HG02938 (cell line): Measurements from ENCODE around the gene TRPC6.

ENCODE experiments used
- ATAC-seq: cut with Tn5 transposase; IDR thresholded peaks from one replicate; pipeline ENCODE4 v1.9.1; 2021; ENCODE audit warnings: mild to moderate bottlenecking, moderate library complexity; ENCODE audit not compliant: unreplicated experiment

Gene TRPC6

DNA sequence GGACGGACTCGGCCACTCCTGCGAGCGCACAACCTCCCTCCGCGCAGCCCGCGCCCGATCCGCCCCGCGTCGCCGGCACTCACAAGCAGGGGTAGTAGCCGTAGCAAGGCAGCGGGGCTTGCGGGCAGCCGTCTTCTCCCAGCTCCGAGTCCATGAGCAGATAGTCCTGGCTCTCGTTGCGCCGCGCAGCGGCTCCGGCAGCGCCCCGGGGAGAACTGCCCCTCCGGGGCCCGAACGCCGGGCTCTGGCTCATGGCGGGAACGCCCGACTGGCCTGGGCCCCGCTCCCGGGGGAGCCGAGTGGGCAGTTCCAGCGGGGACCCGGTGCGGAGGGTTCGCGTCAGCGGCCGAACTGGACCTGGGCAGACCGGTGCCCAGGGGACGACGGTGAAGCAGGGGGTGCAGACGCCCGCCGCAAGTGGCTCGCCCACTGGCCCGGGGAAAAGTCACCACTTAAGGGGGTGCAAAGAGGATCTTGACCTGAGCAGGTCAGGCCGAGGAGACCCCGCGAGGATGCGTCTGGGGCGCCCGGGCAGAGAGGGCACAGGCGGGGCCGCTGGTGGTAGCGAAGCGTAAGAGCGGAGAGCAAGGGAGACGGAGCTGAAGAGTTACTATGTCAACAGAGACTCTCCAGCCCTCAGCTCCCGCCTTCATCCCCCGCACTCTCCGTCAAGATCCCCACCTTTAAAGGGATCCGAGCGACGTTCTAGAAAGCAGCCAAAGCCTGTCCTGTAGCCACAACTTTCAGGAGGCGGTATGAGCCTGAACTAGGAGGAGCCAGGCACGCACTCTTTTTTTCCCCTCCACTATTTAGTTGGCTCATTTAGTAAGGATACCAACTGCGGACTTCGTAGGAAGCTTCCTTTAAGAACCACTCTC lies at the start of gene TRPC6:
TSS of gene TRPC6 (minus strand) at position 757 of the 878 bp plus-strand sequence. CDS start at position 253, 504 bp downstream.
- no peak for ATAC-seq

DNA sequence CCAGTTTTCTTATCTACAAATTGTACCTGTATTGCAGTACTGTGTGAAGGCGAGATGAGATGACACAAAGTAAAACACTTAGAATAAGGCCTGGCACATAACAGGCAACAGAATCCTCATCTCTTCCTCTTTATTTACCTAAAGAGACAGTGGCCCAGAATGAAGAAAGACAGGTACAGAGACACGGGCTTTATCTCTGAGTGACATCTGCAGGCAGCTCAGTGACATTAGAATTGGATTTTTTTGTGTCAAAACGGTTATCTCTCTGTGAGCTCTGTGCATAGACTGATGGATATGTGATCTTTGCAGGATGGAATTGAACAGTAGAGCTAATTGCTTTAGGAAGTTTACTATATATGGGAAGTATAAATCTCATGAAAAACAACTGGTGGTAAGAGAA lies 36.2 kb upstream of the TRPC6 start:
- no peak for ATAC-seq

- ATAC-seq: no peak
Observed at GRCh38 chr11:101618709-101619108, 34.9 kb upstream of the TRPC6 start.

GRCh38 chr11:101617735-101618332 lies 34.0 kb upstream of the TRPC6 start:
- ATAC-seq: no peak

GRCh38 chr11:101612481-101612880 lies 28.7 kb upstream of the TRPC6 start:
- no peak for ATAC-seq

GRCh38 chr11:101600924-101601323 lies 17.1 kb upstream of the TRPC6 start:
- ATAC-seq: no peak

DNA sequence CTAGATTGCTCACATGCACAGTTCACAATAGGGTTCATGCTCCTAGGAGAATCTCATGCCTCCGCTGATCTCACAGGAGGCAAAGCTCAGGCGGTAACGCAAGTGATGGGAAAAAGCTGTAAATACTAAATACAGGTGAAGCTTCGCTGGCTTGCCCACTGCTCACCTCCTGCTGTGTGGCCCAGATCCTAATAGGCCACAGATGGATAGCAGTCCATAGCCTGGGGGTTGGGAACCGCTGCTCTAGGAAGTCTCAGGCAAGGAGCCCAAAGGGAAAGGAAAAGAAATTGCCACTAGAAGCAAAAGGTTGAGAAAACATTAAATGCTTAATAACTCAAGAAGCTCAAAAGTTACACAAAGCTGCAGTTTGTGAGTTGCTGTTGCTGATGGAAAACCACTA lies 3.2 kb upstream of the TRPC6 start:
- ATAC-seq: no peak

GRCh38 chr11:101584655-101585054 lies 848 bp upstream of the TRPC6 start:
- ATAC-seq: no peak

DNA sequence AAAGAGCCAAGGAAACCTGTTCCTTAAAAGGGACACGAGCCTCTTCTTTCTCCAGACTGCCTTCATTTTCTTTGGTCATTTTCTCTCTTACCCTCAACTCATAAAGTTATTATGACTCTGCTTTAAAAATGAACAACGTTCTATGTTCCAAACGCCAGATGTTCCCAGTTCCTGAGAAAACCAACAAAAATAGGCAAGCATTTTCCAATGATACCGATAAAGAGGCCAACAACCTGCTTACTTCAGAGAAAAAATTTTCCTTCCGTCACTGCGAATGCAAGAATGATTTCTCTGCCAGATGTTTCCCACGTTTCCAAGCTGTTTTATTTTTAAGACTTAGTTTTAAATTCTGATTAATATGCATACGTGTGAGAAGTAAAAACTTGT lies 315 bp upstream of the TRPC6 start:
- no peak for ATAC-seq

DNA sequence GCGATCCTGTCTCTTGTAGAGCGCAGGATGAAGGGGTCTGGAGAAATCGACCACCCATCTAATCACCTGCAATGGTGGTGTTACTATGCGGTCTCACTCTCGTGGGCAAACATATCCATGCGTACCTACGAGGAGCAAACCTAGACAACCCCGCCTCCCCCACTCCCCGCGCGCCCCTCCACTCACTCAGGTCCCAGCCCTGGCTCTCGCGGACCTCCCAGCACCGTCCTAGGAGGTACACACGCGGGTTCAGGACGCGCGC lies 887 bp downstream of the TRPC6 start:
- ATAC-seq: no peak

- no peak for ATAC-seq
Observed at GRCh38 chr11:101582236-101582988, 1.4 kb downstream of the TRPC6 start.

- ATAC-seq: no peak
Observed at GRCh38 chr11:101577461-101577860, 6.3 kb downstream of the TRPC6 start.

GRCh38 chr11:101576456-101576855 lies 7.4 kb downstream of the TRPC6 start:
- ATAC-seq: no peak

- no peak for ATAC-seq
Observed at GRCh38 chr11:101574886-101575285, 8.9 kb downstream of the TRPC6 start.

- no peak for ATAC-seq
Observed at GRCh38 chr11:101567071-101567470, 16.7 kb downstream of the TRPC6 start.

- ATAC-seq: no peak
Observed at GRCh38 chr11:101566626-101567025, 17.2 kb downstream of the TRPC6 start.

DNA sequence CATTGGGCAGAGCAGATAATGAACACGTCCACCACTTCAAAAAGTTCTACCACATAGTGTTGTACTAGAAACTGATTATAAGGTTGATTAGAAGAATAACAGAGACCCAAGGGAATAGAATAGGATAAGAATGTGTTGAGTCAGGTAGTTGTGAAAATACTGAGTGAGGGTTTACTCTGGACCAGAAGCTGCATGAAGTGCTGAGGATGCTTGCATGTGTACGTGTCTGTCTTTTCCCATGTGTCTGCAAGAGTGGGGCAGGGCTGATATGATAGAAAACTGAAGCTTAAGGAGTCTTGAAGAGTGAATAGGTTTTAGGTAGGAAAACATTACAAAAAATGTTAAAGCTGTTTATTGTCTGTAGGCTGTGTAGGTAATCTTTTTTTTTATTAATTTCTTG lies 20.6 kb downstream of the TRPC6 start:
- no peak for ATAC-seq

GRCh38 chr11:101555366-101555765 lies 28.4 kb downstream of the TRPC6 start:
- ATAC-seq: no peak

DNA sequence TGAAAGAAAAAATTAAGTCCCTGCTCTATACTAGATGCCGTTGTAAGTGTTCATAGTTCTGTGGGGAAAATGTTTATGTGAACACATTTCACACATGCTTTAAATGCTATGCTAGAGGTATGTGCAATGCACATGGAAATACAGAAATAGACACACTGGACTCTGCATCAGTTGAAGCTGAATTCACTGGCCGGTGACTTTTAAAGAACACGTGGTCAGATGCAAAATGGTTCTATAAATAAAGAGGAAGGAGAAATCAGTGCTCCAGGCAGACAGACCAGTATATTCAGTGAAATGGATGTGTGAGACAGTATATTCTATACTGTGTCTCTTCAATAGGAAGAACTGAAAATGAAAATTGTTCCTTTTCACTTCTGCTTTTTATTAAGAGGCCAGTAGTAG lies 29.9 kb downstream of the TRPC6 start:
- ATAC-seq: peak; percentile 99

DNA sequence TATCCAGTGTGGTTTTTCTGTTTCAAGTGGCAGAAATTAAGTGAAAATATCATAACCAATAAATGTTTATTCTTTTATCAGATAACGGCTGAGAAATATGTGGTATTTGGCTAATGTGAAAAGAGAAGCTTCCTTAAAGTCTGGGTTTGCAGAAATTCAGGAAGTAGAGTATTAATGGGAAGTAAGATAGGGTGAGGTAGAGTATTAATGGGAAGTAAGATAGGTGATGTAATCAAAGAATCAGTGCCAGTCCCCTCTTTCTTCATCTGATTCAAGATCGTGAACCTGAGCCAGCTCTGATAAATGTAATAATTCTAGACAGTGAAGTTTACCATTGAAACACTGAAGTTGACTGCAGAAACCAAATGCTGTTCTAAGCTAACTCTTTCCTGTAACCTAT lies 30.9 kb downstream of the TRPC6 start:
- no peak for ATAC-seq

DNA sequence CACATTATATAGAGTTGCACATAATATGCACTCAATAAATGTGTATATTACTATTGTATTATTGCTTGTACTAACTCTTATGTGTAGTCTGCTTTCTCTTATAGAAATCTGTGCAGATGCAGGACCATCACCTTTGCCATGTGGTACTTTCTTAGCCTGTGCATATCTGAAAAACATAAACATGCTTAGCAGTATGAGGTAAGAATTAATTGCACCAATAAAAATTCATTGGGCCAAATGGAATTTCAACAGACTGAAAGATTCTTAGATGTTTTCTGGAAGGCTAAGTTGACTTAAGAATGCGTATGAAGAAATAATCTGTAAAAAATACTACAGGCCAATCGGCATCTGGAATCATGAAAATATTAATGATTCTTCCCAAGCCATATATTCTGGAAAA lies 55.3 kb downstream of the TRPC6 start:
- ATAC-seq: no peak

DNA sequence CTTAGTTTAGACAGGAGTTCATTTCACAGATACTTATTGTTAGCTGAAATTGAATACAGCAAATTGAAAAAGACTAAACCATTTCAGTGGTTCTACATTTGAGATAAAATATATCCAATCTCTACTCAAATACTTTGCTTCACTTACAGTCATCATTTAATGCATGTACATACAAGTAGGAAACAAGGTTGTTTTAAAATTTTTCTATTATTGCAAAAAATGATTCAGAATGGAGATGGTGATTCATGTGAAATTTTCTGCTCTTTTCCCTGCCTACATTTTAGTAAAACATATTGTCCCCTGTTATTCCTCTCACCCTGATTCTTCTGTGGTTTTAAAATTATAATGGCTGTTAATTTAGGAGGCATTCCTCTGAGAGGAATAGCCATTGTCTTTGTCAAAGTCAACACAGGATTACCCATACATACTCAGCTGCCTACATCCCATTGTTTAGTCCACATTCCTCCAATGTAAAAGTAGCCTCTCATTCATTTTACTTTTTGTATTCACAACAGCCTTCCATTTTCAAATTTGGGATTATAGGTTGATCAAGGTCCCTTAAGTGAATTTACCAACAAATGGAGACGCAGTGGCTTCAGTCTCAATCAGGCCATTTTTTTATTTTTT lies 60.1 kb downstream of the TRPC6 start:
- ATAC-seq: no peak
